CD4-positive, alpha-beta T cell treated with Interleukin-12 subunit alpha and Interleukin-12 subunit beta, for 1 hour (primary cell): ENCODE results near the gene FOXP2.
"Not testable (repeated sequence)": the region's sequence is repeated elsewhere in the genome, so short reads cannot be mapped to it uniquely, and the experiment has no call there.

Experiments used
- DNase-seq: peaks from one replicate; pipeline ENCODE4 v3.0.0-alpha.2; 2020

Gene FOXP2

DNA sequence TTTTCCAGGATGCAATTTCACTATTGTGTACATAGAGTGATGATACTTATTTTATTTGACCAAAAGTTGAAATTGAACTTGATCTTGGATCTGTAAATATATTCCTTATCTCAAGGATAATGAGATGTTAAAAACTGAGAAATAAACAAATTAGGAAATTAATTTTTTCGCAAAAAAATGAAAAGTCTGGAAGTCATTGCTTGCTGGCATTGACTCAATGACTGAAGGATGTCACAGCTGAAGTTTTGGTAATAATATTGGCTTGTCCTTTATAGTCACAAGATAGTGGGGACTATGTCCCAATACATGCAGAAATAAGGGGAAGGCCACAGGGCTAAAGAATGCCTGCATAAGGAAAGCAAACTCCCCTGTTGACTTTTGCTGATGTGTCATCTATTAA is 92.8 kb downstream of the FOXP2 start:
- no peak for DNase-seq

DNA sequence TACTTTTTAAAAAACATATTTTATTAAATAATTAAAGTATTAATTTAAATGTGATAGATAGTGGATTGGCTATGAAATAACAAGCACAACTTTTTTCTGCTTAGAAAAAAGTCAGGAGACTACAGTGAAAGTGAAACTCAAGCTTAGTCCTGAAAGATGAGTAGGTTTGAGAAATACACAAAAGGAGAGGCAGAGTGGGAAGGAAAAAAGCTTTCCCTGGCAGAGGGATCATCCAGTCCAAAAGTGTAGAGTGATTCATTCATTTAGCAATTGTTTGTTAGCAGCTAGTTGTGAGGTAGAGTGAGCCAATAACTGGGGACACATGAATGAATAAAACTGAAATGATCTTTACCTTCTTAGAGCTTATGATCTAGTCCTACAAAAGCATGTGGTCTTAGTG is 93.5 kb downstream of the FOXP2 start:
- DNase-seq = no peak

- not testable (repeated sequence) for DNase-seq
Observed at GRCh38 chr7:114510824-114511223, 96.2 kb downstream of the FOXP2 start.

DNA sequence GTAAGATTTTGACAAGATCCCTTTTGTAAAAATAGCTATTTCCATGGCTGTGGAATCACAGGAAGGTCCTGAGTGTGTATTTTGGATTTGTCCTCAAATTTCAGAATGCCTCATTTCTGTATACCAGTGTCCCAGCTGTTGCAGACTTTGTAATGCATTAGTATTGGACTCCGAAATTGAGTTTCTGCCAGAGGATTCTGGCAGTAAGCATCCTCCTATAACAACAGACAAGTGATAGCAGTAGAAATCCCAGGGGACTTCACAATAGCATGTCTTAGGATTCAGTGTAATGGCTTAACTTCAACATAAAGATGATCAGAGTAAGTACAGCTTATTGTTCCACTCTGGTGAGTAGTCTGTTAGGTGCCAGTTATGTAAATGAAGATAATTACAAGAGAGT is 104.6 kb downstream of the FOXP2 start:
- no peak for DNase-seq

- DNase-seq = no peak
Observed at GRCh38 chr7:114522081-114522480, 107.5 kb downstream of the FOXP2 start.

- no peak for DNase-seq
Observed at GRCh38 chr7:114527589-114527988, 113.0 kb downstream of the FOXP2 start.

DNA sequence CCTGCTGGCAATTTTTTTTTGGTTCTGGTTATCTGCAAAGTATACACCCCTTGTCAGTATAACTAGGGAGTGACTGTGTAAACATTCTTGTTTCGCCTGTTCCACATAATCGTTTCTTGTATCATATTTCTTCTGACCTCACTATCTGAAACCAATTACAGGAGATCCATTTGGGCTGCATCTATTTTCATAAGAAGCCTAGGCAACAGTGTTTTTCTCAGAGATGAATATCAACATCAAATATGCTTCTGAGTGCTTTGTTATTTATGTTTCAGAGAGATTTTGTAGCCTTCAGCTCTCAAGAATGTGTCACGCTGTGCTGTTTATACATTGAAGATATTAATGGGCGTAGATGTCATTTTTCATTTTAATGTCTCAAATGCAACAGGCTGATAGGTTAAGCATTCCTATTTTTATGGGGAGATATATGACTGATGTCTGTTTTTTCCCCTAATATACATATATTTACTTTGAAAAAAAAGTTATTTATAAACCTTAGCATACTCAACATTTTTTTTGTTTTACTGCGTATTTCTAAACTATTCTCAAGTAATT is 115.5 kb downstream of the FOXP2 start:
- no peak for DNase-seq

GRCh38 chr7:114531326-114531725 is 116.7 kb downstream of the FOXP2 start:
- DNase-seq = no peak

DNA sequence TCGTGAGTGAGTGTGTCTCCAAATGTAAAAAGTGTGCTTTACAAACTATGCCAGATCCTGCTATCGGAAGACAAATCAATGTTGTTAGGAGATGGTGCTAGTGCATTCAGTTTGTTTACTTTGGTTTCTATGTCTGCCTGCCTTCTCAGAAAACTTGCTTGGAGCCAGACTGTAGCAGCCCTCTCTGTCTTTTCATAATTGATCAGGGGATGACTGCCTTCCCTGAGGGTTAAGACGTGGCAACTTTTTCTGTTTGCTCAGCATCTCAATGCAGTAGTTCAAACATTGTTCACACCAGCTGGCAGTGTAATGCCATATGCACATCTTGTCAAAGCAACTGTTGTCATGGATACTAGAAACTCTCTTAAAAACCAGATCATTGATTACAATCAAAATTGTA is 118.5 kb downstream of the FOXP2 start:
- no peak for DNase-seq

DNA sequence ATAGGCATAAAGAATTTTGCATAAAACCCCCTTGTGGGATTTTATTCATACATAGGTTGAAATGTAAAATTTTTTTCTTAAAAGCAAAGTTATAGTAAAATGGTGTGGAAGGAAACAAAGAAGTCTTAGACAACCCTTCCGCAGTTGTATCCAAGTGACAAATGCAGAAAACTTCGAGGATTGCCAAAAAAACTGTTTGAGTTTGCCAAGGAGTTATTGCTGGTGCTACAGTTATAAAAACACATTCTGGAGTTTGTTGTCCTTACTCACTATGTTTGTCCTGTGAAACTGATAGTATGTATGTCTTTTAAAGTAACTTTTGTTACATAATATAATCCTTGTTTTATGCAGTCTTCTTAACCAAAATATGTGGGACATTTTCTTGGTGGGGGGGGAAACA is 120.3 kb downstream of the FOXP2 start:
- DNase-seq = no peak

DNA sequence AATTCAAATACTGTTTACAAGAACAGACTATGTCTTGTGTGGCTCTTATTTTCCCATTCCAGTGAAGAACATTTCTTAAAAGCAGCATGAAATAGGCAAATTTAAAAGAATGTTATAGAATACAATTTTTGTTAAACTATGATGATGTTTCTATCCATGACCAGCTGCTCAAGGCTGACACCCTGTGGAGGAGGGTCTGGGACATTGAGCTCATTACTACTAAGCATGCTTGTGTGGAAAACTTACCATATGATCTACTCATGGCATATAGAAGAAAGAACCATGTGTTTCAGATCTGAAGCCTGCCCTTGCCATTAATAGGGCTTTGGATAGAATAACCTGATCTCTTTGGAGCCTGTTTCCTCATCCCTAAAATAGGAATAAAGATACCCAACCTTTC is 125.0 kb downstream of the FOXP2 start:
- no peak for DNase-seq

GRCh38 chr7:114540291-114540690 is 125.7 kb downstream of the FOXP2 start:
- no peak for DNase-seq

DNA sequence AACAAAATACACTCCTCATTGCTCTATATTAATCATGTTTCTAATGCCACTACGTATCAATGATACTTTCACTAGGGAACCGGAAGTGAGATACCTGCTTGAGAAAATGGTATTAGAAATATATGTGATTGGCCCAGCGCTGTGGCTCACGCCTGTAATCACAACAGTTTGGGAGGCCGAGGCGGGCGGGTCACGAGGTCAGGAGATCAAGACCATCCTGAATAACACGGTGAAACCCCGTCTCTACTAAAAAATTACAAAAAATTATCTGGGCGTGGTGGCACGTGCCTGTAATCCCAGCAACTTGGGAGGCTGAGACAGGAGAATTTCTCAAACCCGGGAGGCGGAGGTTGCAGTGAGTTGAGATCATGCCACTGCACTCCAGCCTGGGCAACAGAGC is 132.7 kb downstream of the FOXP2 start:
- DNase-seq = not testable (repeated sequence)

GRCh38 chr7:114548081-114548980 is 133.7 kb downstream of the FOXP2 start:
- no peak for DNase-seq

DNA sequence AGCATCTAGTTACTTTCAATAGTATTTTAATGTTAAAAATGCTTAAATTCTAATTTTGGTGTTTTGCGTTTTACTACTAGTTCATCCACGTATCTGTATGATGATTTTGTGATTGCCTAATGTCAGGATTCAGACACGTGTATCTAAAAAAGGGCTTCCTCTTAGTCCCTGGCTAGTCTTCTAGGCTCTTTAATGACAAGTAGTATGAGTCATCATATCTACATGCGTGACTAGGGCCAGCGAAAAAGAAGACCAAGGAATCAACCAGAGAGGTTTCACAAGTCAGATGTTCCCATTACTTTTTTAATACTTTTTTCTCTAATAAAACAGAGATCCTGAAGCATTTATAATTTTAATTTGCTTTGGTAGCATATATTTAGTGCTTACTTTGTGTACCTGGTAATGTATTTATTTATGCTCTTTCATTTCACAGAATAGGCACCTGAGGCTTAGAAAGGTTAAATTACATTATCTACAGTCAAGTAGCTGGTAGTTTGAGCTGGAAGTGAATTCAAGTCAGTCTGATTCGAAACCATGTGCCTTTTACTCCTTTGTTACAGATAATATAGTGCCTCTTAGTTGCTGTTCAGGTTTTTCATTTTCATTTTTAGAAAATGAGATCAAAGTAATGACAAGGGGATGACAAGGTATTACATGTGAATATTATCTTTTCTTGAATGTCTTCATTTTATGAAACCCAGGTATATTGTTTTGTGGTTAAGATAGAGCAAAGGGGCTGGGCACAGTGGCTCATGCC is 140.3 kb downstream of the FOXP2 start:
- no peak for DNase-seq

DNA sequence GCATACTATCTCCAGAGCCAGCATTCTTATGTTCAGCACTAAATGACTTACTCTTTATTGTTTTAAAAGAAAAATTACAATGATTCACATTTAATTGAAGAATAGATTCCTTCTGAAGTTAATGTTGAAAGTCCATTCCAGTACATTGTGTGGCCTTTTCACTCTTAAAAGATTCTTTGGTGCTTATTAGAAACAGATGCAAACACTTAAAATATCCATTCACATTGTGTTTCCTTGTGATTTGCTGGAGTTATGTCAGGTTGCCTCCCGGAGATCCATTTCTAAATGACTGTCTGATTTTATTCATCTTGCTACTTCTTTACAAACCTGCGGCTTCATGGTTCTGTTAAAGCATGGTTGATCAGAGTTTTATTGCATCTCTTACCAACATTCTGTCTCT is 152.8 kb downstream of the FOXP2 start:
- no peak for DNase-seq

DNA sequence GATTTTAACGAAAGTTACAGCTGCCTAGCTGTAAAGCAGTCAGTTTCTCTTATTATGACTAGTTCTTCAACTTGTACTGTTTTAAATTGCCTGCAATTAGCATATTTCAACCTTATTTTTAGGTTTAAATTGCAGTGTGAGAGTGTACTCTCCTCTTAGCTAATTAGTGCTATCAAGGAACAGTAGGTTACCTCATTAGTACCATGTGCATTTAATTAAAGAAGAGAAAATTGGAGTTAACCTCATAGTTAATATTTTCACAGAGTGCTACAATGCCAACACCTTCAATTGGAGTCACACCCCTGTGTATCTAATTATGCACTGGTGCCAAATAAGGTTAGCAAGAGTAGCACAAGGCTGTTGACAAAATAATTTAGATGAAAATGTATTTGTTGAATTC is 154.6 kb downstream of the FOXP2 start:
- no peak for DNase-seq

DNA sequence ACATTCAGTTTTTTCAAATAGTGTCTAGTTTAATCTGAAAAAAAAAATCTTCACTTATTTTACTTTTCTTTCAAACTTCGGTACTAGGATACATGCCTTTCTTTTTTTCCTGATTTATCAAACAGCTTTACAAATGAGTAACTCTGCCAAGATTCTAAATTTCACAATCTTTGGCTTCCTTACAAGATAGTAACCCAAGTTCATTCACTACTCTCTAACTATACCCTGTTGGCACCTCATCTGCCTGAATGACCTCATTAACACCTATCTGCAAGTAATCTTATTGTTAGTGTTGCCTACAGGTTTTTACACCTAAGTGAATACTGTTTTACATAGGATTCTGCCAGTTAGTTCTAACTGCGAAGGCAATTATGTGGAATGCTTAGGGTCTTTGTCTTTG is 159.8 kb downstream of the FOXP2 start:
- no peak for DNase-seq

DNA sequence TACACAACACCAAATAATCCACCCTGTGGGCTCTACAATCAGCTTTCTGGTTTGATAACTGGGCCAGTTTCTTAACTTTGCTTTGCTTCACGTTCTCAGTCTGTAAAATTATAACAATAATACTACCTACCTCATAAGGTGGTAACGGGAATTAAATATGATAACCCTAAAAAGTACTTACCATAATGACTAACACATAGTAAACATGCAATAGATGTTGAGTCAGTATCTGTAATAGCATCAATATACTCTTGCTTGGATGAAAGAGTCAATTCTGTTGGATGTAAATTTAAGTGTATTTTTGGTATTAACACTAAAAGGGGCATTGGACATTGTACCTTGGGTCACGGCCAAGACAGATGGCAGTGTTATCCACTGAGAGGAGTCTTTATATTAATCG is 160.5 kb downstream of the FOXP2 start:
- DNase-seq = no peak

DNA sequence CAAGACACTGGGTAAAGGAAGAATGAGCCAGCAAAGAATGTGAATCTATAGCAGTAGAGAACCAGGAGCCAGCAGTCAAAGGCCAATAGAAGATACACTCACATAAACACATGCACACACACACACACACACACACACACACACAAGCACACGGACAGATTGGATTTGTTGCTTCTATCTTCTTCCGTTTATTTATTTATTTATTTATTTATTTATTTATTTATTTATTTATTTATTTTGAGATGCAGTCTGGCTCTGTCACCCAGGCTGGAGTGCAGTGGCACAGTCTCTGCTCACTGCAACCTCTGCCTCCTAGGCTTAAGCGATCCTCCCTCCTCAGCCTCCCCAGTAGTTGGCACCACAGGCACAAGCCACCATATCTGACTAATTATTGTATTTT is 166.3 kb downstream of the FOXP2 start:
- not testable (repeated sequence) for DNase-seq

GRCh38 chr7:114588506-114588905 is 173.9 kb downstream of the FOXP2 start:
- no peak for DNase-seq

GRCh38 chr7:114589436-114589835 is 174.8 kb downstream of the FOXP2 start:
- no peak for DNase-seq

DNA sequence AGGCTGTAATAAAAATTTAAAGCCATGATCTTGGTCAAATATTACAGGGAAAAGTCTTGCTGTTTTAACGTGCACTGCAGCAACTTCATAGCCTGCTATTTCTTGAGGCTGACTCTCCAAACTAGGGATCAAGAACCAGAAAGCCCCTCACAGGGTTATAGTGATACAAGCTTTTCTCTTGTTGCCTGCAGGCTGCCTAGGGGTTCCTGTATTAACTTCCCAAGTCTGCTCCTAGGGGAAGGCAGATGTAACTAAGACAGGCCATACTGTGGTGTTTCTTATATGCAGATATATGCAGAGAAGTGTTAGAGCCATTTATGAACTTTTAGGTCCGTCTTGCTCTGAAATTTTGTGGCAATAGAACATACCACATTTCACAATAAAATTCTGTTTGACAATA is 175.7 kb downstream of the FOXP2 start:
- no peak for DNase-seq

DNA sequence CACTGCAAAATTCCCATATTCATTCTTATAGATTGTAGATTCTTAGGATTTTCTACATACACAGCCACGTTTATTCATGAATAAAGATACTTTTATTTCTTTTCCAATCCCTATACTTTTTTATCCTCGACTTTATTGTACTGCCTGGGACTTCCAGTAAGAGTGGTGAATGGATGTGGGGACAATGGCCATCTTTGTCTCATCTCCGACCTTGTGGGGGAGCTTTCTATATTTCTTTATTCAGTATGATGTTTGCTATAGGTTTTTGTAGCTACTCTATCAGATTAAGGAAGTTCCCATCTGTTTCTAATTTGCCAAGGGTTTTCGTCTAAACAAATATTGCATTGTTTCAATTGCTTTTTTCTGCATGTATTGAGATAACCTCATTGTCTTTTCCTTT is 184.3 kb downstream of the FOXP2 start:
- no peak for DNase-seq
